ENCODE measurements around the gene SPRYD7.

Gene SPRYD7, protein sequence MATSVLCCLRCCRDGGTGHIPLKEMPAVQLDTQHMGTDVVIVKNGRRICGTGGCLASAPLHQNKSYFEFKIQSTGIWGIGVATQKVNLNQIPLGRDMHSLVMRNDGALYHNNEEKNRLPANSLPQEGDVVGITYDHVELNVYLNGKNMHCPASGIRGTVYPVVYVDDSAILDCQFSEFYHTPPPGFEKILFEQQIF

DNA sequence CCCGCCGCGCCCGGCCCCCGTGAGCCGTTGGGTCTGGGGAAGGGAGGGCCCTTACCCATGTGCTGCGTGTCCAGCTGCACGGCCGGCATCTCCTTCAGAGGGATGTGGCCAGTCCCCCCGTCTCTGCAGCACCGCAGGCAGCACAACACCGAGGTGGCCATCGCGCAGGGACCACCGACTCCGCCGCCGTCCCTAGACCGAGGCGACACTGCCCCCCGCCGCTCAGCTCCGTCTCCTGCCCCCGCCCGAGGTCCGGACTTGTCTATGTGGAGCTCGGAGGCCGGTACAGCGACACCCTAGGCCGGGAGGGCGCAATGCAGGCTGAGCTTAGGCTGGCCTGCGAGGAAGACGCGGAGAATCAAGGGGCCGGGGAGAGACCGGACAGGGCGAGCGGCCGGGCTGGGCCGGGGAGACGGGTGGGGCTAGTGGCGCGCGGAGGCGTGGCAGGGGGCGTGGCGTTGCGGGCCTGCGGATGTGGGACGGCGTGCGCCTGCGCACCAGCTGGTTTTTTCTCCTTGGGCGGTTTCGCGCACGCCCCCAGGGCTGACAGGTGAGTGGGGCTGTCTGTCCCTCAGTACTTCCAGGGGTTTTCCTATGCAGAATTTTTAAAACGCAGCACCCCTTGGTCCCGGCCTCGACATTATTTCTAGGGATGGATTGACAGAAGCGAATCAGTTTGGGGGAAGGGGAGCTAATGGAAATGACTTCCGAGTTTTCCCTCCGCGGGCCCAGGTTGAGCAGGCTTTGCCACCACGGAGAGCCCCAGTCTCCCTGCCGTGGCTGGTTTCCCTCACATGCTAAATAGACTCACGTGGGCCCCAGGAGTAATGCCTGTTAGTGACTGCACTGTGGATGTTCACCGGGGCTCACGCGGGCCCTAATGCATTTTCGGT is at the start of gene SPRYD7:
Gene SPRYD7 (minus strand): TSS at position 266 of the 893 bp plus-strand sequence. CDS start 105 bp downstream, at position 161.
- peak; percentile 99 for DNase-seq (ENCODE audit: low spot score)
- TF ChIP-seq CTCF (IDR thresholded peaks at IDR 0.05), result peak; percentile 89
- peak within 1 kb of the TSS; percentile 71 to 88 for H3K27ac ChIP-seq
- peak within 1 kb of the TSS; percentile 86 for H3K4me3 ChIP-seq

DNA sequence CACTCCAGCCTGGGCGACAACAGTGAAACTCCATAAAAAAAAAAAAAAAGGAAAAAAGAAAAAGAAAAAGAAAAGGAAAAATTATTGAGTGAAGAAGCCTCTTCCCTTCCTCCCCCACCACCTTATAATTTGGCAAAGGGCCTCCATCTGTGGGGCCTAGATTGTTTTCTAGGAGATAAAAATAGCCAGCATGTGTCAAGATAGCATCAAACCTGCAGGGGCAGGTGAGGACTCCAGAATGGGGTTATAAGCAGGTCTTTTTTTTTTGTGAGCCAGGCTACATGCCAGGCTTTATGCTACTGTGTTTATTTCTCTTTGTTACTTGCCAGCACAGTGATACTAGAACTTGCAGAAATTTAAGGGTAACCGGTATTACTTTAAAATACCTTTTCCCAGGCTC is 49.0 kb upstream of the SPRYD7 start:
- no peak overlapping the region for H3K4me3 ChIP-seq
- DNase-seq (ENCODE audit: low spot score), result no peak
- no peak overlapping the region for H3K27ac ChIP-seq
- TF ChIP-seq CTCF (IDR thresholded peaks at IDR 0.05), result no peak

DNA sequence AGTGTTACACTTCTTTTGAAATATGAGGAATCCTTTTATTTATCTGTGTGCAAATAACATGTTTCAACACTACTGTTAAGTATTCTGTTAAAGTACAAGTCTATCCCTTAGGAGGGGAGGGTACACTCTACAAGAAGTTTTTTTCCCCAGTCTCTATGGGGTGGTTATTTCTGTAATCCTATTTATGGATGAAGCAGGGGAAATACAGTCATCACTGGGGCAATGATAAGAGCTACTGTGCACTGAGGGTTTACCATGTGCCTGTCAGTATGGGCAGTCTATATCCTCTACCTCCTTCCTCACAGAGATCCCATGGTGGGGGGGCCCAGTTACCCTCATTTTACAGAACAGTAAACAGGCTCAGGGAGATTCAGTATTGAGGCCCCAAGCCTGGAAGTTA is 44.1 kb upstream of the SPRYD7 start:
- no peak overlapping the region for H3K27ac ChIP-seq
- no peak for TF ChIP-seq CTCF (IDR thresholded peaks at IDR 0.05)
- DNase-seq (ENCODE audit: low spot score), result no peak
- H3K4me3 ChIP-seq, result no peak overlapping the region

DNA sequence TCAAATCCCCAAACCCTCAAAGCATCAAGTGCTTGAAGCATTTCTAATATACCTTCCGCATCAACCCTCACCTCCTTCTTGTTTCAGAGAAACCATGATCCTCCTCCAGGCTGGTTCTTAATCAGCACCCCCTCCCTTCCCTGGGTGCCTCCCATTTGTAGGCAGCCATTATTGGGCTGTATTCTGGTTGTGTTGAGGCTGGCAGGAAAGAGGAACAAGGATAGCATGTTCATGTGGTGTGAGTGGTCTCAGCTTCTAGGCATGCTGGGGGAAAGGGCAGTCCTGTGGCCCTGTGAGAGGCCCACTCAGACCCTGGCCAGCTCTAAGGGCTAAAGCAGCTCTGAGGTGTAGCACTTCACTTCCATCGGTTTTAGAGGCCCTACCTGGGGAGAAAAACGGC is 41.9 kb upstream of the SPRYD7 start:
- Histone ChIP-seq H3K4me3 (no peak overlapping the region), H3K27ac (no peak overlapping the region)
- no peak for DNase-seq (ENCODE audit: low spot score)
- TF ChIP-seq CTCF (IDR thresholded peaks at IDR 0.05), result no peak

GRCh38 chr13:49976314-49977258 is 40.4 kb upstream of the SPRYD7 start:
- TF ChIP-seq CTCF (IDR thresholded peaks at IDR 0.05), result peak; percentile 78
- no peak overlapping the region for H3K27ac ChIP-seq
- DNase-seq (ENCODE audit: low spot score), result no peak
- H3K4me3 ChIP-seq, result no peak overlapping the region

- no peak overlapping the region for H3K27ac ChIP-seq
- TF ChIP-seq CTCF (IDR thresholded peaks at IDR 0.05), result no peak
- no peak for DNase-seq (ENCODE audit: low spot score)
- H3K4me3 ChIP-seq, result no peak overlapping the region
These were observed 39.7 kb upstream of the SPRYD7 start for GRCh38 chr13:49975826-49976225.
